HG02610 (cell line): Measurements from ENCODE around the gene ARHGAP26.
"Not testable (repeated sequence)": the region's sequence is repeated elsewhere in the genome, so short reads cannot be mapped to it uniquely, and the experiment has no call there.

Source experiments
- ATAC-seq: cut with Tn5 transposase; IDR thresholded peaks from one replicate; pipeline ENCODE4 v1.9.1; 2021; ENCODE audit warnings: mild to moderate bottlenecking, moderate library complexity; ENCODE audit not compliant: unreplicated experiment

The ARHGAP26 gene

DNA sequence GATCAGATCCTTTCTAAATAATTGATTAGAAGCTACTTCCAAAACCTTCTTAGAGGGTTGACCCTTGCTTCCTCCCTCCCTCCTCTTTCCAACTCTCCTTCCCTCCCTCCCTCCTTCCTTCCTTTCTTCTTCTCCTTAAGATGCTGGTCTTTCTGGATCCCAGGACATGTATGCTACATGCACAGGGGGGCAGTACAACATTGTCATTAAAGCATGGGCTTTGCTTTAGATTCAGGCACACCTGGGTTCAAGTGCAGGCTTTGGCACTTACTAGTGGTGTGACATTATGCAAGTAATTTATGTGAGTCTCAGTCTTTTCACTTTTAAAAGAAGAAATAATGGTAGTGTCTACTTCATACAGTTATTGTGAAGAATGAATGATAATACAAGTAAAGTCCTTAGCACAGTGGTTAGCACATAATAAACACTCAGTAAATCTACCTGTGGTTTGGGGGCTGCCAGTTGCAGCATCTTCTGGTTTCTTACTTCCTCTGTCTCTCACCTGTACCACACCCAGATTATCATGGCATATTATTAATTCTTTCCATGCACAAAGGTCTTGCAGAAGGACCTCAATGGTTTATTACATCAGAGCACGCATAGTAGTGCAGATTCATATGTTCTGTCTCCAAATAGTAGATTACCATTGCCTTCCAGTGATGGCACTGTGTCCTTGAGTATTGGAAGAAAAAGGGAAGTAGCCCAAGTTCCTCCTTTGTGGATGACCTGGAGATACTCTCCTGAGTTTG, 154.1 kb downstream of the ARHGAP26 start:
- no peak for ATAC-seq

DNA sequence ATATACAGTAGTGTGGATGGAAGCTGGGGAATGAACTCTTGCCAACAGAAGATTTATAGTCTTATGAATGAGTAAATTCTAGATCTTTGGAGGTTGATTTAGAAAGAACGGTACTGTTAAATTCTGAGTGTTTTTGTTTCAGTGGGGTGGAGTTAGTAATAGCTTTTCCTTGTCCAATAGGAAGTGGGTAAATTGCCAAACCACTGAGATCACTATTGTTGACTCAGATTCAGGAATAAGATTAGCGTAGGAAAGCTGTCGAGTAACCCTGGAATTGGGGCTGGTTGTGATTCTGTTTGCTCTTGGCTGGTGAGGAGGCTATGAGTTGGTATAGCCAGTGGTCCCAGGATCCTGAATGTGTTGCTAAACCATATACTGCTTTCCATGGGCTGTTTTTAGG, 155.6 kb downstream of the ARHGAP26 start:
- ATAC-seq: no peak

DNA sequence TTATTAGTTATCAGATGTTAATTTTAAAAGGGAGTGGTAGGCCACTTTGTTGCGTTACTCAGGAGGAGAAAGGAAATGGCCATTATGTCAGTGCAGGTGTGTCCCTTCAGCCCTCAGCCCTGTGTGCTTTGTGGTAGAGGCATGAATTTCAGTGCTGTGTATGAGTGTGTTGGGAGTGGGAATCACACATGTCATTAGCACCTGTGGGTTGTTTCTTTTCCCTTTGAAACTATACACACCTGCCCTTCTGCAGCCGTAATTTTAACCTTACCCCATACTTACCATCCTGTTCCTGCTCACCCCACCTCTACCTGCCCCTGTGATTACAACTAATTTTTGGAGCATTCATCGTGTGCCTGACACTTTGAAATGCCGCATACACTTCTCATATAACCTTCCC, 156.4 kb downstream of the ARHGAP26 start:
- no peak for ATAC-seq

DNA sequence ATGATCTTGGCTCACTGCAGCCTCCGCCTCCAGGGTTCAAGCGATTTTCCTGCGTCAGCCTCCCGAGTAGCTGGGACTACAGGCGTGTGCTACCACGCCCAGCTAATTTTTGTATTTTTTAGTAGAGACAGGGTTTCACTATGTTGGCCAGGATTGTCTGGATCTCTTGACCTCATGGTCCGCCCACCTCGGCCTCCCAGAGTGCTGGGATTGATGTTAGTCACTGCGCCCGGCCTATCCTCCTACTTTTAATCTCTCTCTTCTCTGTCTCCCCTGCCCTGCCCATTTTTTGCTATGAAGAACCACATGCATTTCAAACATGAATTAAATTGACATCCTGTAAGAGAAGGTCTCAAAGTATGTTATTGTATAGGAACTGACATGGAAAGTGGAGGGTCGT, 158.8 kb downstream of the ARHGAP26 start:
- ATAC-seq: not testable (repeated sequence)

DNA sequence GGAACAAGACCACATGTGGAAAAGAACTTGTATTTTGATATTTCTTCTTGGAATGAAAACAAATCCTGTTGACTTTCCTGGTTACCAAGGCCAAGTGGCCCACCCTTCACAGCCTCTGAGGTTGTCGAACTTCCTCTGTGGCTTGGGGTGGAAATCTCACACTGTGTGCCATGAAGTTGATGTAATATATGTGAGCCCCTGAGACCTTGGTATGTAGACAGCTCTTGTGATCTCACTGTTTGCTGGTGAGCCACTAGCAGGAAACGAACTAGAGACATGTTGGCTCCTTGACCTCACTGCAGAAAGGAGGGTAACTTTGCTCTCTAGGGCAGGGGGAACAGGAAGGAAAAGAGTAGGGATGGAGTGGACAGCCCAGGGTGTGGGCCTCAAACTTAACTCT, 159.4 kb downstream of the ARHGAP26 start:
- no peak for ATAC-seq

DNA sequence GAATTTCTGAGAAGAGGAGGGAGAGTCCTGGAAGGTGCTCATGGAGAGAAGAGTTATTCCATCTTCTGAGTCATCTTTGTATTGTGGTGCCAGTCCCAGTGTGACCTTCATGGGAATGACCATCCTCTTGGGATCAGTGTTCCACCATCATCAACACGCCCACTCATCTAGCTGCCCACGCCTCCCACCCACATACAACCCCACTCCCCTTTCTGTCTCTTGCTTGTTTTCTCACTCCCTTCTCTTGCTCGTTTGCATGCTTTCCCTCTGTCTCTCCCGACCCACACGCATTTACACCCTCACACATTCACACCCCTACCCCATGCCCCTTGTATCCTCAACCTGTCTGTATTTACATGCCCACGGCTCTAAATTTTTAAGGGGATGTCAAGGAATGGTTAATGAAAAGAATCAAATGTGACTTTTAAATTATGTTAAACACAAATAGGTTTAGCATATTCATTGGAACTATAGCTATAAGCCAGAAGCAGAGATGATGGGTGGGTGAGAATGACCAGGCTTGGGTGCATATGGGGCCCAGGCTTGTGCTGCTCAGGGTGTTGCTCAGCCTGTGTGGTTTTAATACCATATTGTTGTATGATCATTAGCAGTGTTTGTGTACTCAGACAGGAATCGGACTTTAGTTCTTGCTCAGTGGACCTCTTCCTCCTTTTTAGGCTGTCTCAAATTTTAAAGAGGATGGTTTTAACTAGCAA, 160.4 kb downstream of the ARHGAP26 start:
- ATAC-seq: no peak

DNA sequence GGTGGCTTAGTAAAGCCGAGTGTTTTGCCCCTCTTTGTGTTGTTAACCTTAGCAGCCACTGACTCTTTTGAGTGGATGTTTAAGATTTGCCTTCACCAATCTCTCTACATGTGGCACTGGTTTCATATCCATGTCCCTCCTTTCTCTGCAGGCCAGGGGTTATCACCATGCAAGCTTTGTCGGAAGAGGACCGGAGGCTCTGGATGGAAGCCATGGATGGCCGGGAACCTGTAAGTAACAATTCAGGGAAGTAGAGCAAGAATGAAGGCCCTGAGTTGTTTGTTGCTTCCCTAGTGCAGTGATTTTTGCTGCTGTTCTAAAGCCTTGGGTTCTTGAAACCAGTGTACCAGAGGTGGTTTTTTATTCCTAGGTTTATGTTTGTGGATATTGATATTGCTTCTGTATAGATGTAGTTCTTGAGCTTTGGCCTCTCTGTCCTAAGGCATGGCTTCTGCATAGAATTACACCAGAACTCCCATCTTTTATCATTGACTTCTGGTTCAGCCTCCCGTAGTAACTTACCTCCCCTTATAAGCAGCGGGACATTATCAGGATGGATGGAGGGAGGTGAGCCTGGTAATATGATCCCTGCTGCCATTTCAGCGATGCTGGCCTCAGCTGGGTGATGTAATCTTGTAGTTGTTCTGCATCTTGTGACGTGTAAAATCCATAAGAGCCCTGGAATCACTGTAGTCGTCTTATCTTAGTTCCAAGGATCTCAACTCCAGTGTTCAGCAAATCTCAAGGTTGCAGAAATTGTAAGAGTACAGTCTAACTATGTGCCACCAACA, 161.9 kb downstream of the ARHGAP26 start:
- ATAC-seq: no peak

DNA sequence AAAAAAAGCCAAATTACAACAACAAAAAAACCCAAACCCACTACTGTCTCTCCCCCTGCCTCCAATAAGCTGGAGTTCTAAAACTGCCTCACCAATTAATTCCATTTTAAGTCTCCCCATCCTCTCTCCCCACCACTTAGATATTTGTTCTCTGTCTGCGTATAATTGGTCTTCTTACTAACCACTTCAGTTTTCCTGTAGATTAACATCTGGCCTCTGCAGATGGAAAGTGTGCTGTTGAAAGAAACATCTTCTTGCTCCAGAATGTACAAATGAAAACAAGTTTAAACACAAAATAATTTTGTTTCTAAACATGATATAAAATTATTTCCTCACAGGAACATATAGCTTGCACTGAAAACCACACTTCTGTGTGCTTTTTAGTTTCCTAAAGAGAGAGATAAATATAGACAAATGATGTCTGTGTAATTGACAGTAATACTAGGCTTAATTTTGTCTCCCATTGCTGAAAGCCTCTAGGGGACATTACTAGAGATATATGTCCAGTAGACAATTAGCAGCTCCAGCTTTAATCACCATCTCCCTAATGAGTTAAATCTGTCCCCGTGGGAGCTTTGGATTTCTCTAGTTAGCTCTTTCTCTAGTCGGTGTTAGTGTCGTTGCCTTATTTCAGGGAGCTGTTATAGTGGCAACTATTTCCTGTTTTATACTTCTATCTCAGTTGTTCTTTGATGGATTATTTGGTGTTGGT, 164.0 kb downstream of the ARHGAP26 start:
- ATAC-seq: no peak

DNA sequence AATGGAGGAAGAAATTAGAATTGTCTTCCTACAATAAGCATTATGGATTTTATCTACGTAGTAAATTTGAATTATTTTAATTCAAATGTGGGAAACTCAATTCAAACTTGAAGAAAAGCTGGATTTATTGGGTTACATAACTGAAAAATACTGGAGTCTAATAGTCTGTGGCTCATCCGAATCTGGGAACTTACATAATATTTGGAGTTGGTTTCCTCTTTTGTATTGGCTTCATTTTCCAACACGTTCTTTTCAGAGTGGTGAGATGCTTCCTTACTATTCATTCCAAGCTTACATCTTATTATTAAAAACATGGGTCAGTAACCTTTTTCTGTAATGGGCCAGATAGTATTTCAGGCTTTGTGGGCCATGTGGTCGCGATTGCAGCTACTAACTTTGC, 164.8 kb downstream of the ARHGAP26 start:
- no peak for ATAC-seq

DNA sequence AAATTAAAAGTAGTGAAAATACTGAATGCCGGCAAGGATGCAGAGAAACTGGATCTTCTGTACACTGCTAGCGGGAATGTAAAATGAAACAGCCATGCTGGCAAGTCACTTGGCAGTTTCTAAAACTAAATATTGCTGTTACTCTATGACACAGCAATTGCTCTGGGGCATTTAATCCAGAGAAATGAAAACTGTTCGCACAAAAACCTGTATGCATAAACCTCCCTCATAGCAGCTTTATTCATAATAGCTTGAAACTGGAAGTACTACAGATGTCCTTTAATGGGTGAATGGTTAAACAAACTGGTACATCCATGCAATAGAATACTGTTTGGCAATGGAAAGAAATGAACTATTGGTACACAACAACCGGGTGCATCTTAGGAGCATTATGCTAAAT, 167.2 kb downstream of the ARHGAP26 start:
- ATAC-seq: no peak

DNA sequence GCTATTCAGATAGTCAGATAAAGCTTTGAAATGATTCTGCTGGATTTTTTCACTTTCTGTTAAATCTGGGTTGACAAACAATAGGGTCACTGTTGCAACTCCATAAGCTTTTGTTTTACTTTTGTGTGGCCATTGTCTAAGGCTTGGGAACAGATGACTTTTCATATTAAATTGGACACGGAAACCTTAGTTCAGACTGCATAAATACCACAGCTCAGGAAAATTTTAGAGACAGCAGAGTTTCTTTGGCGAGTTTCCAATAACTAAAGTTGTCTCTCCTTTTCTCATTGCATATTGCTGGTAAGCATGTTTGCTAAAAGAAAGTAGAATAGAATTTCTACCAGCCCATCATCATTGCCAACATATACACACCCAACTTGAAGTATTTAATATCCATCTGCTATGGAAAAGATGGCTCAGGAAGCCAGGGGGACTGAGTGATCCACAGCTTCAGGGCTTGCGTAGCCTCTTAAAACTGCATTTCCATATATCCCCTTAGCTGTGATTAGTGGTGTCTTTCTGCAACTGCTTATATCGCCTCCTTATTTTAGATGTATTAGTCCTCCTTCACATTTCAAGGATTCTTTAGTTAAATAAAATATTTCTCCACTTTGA, 168.2 kb downstream of the ARHGAP26 start:
- no peak for ATAC-seq

DNA sequence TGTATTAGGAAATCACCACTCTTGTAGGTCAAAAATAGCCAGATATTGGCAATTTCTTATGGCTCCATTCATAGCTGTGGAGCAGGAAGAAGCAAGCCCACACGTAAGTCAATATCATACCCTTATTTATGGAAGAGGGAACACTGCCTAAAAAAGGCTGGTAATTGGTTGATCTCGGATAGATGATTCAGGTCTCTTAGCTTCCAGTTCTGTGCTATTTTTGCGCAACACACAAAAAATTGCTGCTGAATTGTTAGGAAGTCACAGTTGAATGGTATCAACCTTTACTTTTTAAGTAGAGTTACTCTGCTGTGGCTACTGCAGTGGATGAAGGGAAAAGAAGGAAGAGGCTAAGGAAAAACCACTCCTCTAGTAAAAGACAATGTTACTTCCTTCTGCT, 168.8 kb downstream of the ARHGAP26 start:
- ATAC-seq: no peak

DNA sequence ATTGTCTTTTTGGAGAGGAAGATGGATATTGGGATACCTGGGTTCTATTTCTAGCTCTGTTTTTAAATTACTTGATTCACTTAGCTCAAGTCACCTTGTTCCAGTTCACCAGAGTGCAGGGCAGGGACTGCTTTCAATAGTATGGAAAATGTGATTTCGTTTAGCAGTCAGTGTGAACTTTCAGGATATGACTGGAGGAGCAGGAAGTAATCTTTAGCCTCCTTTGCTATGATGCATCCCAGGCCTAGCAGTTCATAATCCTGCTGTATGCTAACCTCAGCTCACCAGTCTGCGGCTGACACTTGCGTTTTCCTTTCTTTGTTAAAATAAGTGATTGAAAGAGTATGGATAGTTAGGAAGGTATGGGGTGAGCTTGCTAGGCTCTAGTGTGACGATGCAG, 169.7 kb downstream of the ARHGAP26 start:
- no peak for ATAC-seq

DNA sequence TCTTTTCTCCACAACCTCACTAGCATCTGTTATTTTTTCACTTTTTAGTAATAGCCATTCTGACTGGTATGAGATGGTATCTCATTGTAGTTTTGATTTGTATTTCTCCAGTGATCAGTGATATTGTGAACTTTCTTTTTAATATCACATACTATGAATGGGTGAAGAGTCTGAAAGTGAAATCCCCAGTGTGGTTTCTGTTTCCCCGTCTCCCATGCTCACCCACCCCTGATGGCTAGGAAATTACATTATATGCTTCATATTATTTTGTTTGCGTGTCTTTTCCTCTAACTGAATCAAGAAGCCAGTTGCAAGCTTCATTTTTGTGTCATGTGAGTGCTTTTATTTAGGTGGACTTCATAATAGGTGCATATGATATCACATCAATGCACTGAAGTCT, 171.1 kb downstream of the ARHGAP26 start:
- no peak for ATAC-seq

DNA sequence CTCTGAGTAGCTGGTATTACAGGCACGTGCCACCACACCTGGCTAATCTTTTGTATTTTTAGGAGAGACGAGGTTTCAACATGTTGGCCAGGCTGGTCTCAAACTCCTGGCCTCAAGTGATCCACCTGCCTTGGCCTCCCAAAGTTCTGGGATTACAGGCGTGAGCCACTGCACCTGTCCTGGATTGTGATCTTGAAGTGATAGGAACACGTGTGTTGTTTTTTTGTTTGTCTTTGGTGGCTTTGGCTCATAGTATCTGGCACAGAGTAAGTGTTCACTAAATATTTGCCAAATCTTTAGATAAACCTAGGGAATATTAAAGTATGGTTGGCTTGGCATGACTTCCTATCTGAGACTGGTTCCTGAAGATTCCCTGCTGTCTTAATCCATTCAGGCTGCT, 172.7 kb downstream of the ARHGAP26 start:
- no peak for ATAC-seq

DNA sequence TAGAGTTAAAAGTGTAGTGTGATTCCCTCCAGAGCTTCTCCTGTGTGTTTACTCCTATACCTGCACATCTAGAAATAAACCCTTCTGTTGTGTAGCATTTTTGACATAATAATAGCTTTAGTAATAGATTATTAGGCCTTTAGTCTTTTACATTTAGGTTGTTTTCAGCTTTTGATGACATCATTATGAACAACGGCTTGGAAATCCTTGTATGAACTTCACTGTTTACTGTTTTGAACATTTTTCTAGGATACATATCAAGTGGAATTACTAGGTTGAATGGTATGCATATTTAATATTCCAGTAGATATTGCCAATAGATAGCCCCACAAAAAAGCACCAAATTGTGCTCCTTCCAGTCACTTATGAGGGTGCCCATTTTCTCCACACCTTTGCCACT, 174.0 kb downstream of the ARHGAP26 start:
- no peak for ATAC-seq

DNA sequence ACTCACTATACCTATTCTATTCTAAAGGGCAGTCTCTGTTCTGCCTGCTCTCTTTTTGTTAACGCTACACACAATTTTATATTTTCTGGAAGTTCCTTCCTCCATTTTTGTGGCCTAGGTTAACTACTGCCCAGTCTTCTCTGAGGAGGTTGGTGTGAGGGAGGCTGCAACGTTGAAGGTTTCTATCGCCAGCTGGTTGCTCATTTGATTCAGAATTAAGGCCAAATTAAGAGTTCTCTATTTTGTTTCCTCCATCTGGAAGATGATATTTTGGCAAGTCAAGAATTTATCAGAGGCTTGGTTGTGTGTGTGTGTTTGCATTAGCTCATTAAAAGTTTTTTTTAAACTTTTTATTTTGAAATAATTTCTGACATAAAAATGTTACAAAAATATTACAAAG, 175.1 kb downstream of the ARHGAP26 start:
- no peak for ATAC-seq

DNA sequence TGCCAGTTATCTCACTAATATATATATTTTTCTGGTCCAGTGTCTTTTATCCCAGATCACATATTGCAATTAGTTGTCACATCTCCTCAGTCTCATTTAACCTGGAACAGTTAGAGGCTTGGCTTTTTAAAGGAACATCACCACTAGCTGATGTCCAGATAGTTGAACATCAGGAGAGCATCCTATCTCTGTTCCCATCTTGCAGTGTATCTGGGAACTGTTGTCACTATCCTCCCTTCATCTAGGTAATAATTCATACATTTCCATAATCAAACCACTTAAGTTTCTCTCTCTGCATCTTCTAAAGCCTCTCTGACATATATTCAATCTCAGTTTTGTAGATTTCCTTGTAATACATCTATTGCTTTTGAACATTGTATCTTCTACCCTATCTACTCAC, 175.7 kb downstream of the ARHGAP26 start:
- ATAC-seq: no peak

DNA sequence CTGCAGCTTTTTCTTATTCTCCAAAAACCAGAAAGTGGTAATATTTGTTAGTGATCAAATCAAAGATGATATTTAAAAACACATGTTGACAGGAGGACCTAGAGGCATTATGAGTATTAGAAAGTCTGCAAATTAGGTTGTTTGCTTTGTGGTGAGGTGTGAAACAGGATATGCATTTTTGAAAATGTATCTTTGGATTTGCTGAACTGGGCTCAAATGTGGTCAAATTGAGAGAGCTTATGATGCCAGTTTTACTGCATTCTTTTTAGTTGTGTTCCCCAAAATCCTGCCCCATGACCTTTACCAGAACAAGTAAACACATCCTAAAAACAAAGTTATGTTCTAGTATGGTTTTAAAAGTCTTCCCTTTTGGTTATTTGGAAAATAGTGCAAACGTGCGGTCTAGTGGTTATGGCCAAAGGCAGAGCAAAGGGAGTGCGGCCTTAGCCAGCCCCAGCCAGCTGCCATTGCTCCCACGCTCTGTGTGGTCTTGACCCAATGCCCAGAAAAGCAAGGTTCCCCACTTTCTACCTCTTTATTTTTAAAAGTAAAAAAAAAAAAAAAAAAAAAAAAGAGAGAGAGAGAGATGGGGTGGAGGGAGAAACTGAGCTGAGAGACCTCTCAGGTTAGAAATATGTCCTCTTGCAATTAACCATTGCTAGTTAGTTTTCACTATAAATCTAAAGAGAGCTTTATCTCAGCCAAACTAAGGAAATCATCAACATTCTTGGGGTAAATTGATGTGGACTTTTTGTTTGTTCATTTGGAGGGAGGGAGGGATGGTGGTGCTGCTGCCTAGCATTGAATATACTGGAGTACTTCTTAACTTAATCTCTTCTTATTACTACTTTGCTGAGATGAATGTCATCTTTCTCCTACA, 176.6 kb downstream of the ARHGAP26 start:
- ATAC-seq: no peak

DNA sequence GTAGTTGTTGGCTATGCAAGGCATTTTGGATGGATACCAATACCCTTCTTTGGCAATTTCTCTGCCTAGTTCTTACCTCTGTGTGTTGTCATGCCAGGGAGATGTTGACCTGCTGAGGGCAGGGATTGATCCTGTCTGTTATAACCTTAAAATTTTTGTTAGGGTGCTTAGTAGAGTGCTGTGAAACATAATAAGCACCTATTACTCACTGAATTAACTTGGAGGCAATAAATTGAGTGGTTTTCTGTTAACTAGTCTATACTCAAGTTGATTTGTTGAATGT, 177.2 kb downstream of the ARHGAP26 start:
- no peak for ATAC-seq
